ENCODE data around the gene PRDM2. TPM values are rescaled to one million over a fixed set of nuclear protein-coding genes. Genes with fewer than 3 reads are reported as not detected.
A peak's percentile ranks its signal among the peaks of the same experiment; 100 is the strongest.

Gene PRDM2
- polyA plus RNA-seq, 3 donors = 4.1 to 22.5 (median 7.6) TPM

DNA sequence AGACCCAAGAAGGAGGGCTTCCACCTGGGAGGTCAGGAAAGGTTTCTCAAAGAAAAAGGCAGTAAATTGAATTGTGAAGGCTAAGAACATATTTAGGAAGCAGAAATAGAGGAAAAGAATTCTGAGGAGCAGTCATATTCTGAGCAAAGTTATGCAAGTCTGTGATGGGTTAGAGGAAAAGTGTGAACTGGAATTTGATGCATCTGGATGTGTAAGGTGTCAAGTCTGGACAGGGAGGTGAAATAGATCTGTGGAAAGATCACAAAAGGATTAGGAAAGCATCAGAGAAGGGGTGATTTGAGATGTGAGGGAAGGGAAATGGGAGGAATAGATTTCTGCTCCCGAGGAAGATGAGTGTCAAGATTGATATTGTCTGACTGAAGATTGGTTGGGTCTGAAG is 18.1 kb upstream of the PRDM2 start:
- H4K20me1 ChIP-seq (ENCODE audit: insufficient read depth, low read length) = no peaks in the 10 kb centered on the region
- no peak overlapping the region for H3K9ac ChIP-seq (ENCODE audit: insufficient read depth, low read length, poor library complexity, severe bottlenecking)
- no peak overlapping the region for H3K4me2 ChIP-seq (replicated peaks; ENCODE audit: extremely low read depth, low read length, poor library complexity, severe bottlenecking)
- no peaks in the 10 kb centered on the region for H3K9me3 ChIP-seq (replicated peaks in 1 of 2; ENCODE audit: control insufficient read depth in 1 of 2, insufficient read depth in 1 of 2, low read length in 2 of 2)
- no peak for DNase-seq
- TF ChIP-seq, protein P1, sequence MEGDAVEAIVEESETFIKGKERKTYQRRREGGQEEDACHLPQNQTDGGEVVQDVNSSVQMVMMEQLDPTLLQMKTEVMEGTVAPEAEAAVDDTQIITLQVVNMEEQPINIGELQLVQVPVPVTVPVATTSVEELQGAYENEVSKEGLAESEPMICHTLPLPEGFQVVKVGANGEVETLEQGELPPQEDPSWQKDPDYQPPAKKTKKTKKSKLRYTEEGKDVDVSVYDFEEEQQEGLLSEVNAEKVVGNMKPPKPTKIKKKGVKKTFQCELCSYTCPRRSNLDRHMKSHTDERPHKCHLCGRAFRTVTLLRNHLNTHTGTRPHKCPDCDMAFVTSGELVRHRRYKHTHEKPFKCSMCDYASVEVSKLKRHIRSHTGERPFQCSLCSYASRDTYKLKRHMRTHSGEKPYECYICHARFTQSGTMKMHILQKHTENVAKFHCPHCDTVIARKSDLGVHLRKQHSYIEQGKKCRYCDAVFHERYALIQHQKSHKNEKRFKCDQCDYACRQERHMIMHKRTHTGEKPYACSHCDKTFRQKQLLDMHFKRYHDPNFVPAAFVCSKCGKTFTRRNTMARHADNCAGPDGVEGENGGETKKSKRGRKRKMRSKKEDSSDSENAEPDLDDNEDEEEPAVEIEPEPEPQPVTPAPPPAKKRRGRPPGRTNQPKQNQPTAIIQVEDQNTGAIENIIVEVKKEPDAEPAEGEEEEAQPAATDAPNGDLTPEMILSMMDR (IDR thresholded peaks at IDR 0.05) = no peak
- no peak overlapping the region for H2AFZ ChIP-seq (ENCODE audit: insufficient read depth, low read depth, low read length, poor library complexity, severe bottlenecking)
- peak overlapping the region in 1 of 7 donors; percentile 3 for H3K27ac Mint-ChIP-seq
- H3K27me3 ChIP-seq (ENCODE audit: control insufficient read depth in 2 of 2, insufficient read depth in 2 of 2, low read length in 2 of 2) = no peaks in the 10 kb centered on the region
- WGBS (ENCODE audit: insufficient coverage) = no CpG with 5 or more reads among the region's 1 CpG
- no peak overlapping the region for H3K27ac ChIP-seq (ENCODE audit: low read depth in 1 of 2, low read length in 2 of 2)
- H3K4me3 Mint-ChIP-seq = no peak overlapping the region
- no peaks in the 10 kb centered on the region for H3K4me1 ChIP-seq (ENCODE audit: control insufficient read depth in 1 of 2, insufficient read depth in 2 of 2, low read length in 2 of 2)
- no peak overlapping the region for H3K4me3 ChIP-seq (replicated peaks in 1 of 3; ENCODE audit: low read depth in 2 of 3, low read length in 3 of 3)
- no peaks in the 10 kb centered on the region for H3K36me3 ChIP-seq (replicated peaks in 1 of 2; ENCODE audit: control insufficient read depth in 1 of 2, insufficient read depth in 2 of 2, low read length in 2 of 2)
- intact Hi-C loops (cut with micrococcal nuclease) = no loop called here
- H3K79me2 ChIP-seq (ENCODE audit: insufficient read depth, low read length) = no peaks in the 10 kb centered on the region
- H3K36me3 Mint-ChIP-seq = no peaks in the 10 kb centered on the region
- no peaks in the 10 kb centered on the region for H3K4me1 Mint-ChIP-seq
- peaks cover 0 to 13% (median 10%) of the 10 kb centered on the region in 7 donors for H3K9me3 Mint-ChIP-seq
- peaks cover 0 to 2% (median 0%) of the 10 kb centered on the region in 3 donors for H3K27me3 Mint-ChIP-seq (ENCODE audit: low read depth in 3 of 3)

DNA sequence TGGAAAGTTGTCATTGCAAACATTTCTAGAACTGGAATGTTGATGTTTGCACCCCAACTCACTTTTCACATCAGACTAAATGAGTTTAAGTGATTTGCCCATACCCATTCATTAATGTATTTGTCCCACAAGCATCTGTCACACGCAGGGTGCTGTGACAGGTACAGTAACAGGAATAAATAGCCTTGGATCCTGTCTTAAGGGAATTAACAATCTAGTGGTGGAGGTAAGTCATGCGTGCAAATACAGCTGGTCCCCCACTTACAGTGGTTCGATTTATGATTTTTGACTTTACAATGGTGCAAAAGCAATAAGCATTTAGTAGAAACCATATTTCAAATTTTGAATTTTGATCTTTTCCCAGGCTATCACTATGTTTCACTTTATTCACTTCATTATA is 17.5 kb upstream of the PRDM2 start:
- TF ChIP-seq, protein P1 (IDR thresholded peaks at IDR 0.05) = no peak
- Mint-ChIP-seq H3K27ac (no peak overlapping the region), H3K9me3 (peaks cover 0 to 13% (median 10%) of the 10 kb centered on the region in 7 donors), H3K36me3 (no peaks in the 10 kb centered on the region), H3K27me3 (ENCODE audit: low read depth in 3 of 3) (peaks cover 0 to 2% (median 0%) of the 10 kb centered on the region in 3 donors), H3K4me1 (no peaks in the 10 kb centered on the region), H3K4me3 (no peak overlapping the region)
- Histone ChIP-seq H3K9me3 (replicated peaks in 1 of 2; ENCODE audit: control insufficient read depth in 1 of 2, insufficient read depth in 1 of 2, low read length in 2 of 2) (no peaks in the 10 kb centered on the region), H3K4me2 (replicated peaks; ENCODE audit: extremely low read depth, low read length, poor library complexity, severe bottlenecking) (no peak overlapping the region), H3K4me1 (ENCODE audit: control insufficient read depth in 1 of 2, insufficient read depth in 2 of 2, low read length in 2 of 2) (no peaks in the 10 kb centered on the region), H3K27ac (ENCODE audit: low read depth in 1 of 2, low read length in 2 of 2) (no peak overlapping the region), H2AFZ (ENCODE audit: insufficient read depth, low read depth, low read length, poor library complexity, severe bottlenecking) (no peak overlapping the region), H3K27me3 (ENCODE audit: control insufficient read depth in 2 of 2, insufficient read depth in 2 of 2, low read length in 2 of 2) (no peaks in the 10 kb centered on the region), H3K4me3 (replicated peaks in 1 of 3; ENCODE audit: low read depth in 2 of 3, low read length in 3 of 3) (no peak overlapping the region), H3K79me2 (ENCODE audit: insufficient read depth, low read length) (no peaks in the 10 kb centered on the region), H4K20me1 (ENCODE audit: insufficient read depth, low read length) (no peaks in the 10 kb centered on the region), H3K36me3 (replicated peaks in 1 of 2; ENCODE audit: control insufficient read depth in 1 of 2, insufficient read depth in 2 of 2, low read length in 2 of 2) (no peaks in the 10 kb centered on the region), H3K9ac (ENCODE audit: insufficient read depth, low read length, poor library complexity, severe bottlenecking) (no peak overlapping the region)
- WGBS (ENCODE audit: insufficient coverage) = no CpG with 5 or more reads among the region's 3 CpGs
- intact Hi-C loops (cut with micrococcal nuclease) = no loop called here
- DNase-seq = no peak

Measured in CD14-positive monocyte (primary cell).